Activated naive CD8-positive, alpha-beta T cell treated with anti-CD3 and anti-CD28 coated beads for 36 hours (primary cell): ENCODE measurements around the gene ABHD10. TPM values are rescaled to one million over a fixed set of nuclear protein-coding genes. Genes with fewer than 3 reads are reported as not detected.

Experiments
- DNase-seq: peaks from one replicate; pipeline ENCODE4 v3.0.0; 2021
- H3K27ac Mint-ChIP-seq: one replicate; pipeline ENCODE4 v1.8.0; 2022; ENCODE audit warnings: mild to moderate bottlenecking, moderate library complexity, mixed read lengths
- H3K27me3 Mint-ChIP-seq: one replicate; pipeline ENCODE4 v1.8.0; 2022; ENCODE audit warnings: mild to moderate bottlenecking, mixed read lengths
- H3K36me3 Mint-ChIP-seq: one replicate; pipeline ENCODE4 v1.8.0; 2021; ENCODE audit warnings: mild to moderate bottlenecking, mixed read lengths
- H3K4me1 Mint-ChIP-seq: one replicate; pipeline ENCODE4 v1.8.0; 2021; ENCODE audit warnings: mixed read lengths
- H3K4me3 Mint-ChIP-seq: one replicate; pipeline ENCODE4 v1.8.0; 2022; ENCODE audit warnings: mild to moderate bottlenecking, moderate library complexity, mixed read lengths
- H3K9me3 Mint-ChIP-seq: one replicate; pipeline ENCODE4 v1.8.0; 2022; ENCODE audit warnings: mixed read lengths
- total RNA-seq, 2 experiments: library from RNA; stranded (reverse); gene quantifications; one replicate each; pipeline ENCODE4 v1.2.3, GENCODE V29; 2021

ABHD10 gene
- total RNA-seq, 2 experiments from 2014 or later, result 56.2 to 57.8 TPM

- Mint-ChIP-seq H3K27ac (peak overlapping the region; percentile 88), H3K9me3 (no peaks in the 10 kb centered on the region), H3K4me3 (peak overlapping the region; percentile 27), H3K27me3 (no peaks in the 10 kb centered on the region), H3K4me1 (peaks cover 54% of the 10 kb centered on the region), H3K36me3 (peaks cover under 1% of the 10 kb centered on the region)
- peak; percentile 43 for DNase-seq
These were observed 23.5 kb downstream of the ABHD10 start for GRCh38 chr3:112002096-112002971.

- Mint-ChIP-seq H3K4me1 (peaks cover 54% of the 10 kb centered on the region), H3K27ac (peak overlapping the region; percentile 88), H3K27me3 (no peaks in the 10 kb centered on the region), H3K36me3 (no peaks in the 10 kb centered on the region), H3K9me3 (no peaks in the 10 kb centered on the region), H3K4me3 (no peak overlapping the region)
- DNase-seq, result no peak
These were observed 24.7 kb downstream of the ABHD10 start for GRCh38 chr3:112003321-112004080.

- no peaks in the 10 kb centered on the region for H3K9me3 Mint-ChIP-seq
- no peak for DNase-seq
- H3K27ac Mint-ChIP-seq, result peak overlapping the region; percentile 59
- peaks cover 50% of the 10 kb centered on the region for H3K4me1 Mint-ChIP-seq
- no peaks in the 10 kb centered on the region for H3K27me3 Mint-ChIP-seq
- no peaks in the 10 kb centered on the region for H3K36me3 Mint-ChIP-seq
- H3K4me3 Mint-ChIP-seq, result no peak overlapping the region
These were observed 25.4 kb downstream of the ABHD10 start for GRCh38 chr3:112004187-112004586.

- H3K27me3 Mint-ChIP-seq, result no peaks in the 10 kb centered on the region
- H3K36me3 Mint-ChIP-seq, result no peaks in the 10 kb centered on the region
- no peaks in the 10 kb centered on the region for H3K9me3 Mint-ChIP-seq
- no peak overlapping the region for H3K4me3 Mint-ChIP-seq
- no peak for DNase-seq
- H3K27ac Mint-ChIP-seq, result no peak overlapping the region
- peaks cover 47% of the 10 kb centered on the region for H3K4me1 Mint-ChIP-seq
These were observed 25.8 kb downstream of the ABHD10 start for GRCh38 chr3:112004669-112005068.

- Mint-ChIP-seq H3K4me3 (no peak overlapping the region), H3K27ac (no peak overlapping the region), H3K9me3 (no peaks in the 10 kb centered on the region), H3K27me3 (no peaks in the 10 kb centered on the region), H3K36me3 (no peaks in the 10 kb centered on the region), H3K4me1 (peaks cover 45% of the 10 kb centered on the region)
- DNase-seq, result no peak
These were observed 26.4 kb downstream of the ABHD10 start for GRCh38 chr3:112005091-112005672.

GRCh38 chr3:112007633-112008032 is 28.8 kb downstream of the ABHD10 start:
- Mint-ChIP-seq H3K4me1 (peaks cover 28% of the 10 kb centered on the region), H3K36me3 (no peaks in the 10 kb centered on the region), H3K27ac (no peak overlapping the region), H3K27me3 (no peaks in the 10 kb centered on the region), H3K4me3 (no peak overlapping the region), H3K9me3 (no peaks in the 10 kb centered on the region)
- DNase-seq, result no peak

GRCh38 chr3:112009670-112010069 is 30.8 kb downstream of the ABHD10 start:
- Mint-ChIP-seq H3K36me3 (no peaks in the 10 kb centered on the region), H3K9me3 (no peaks in the 10 kb centered on the region), H3K4me1 (peaks cover 20% of the 10 kb centered on the region), H3K4me3 (no peak overlapping the region), H3K27me3 (no peaks in the 10 kb centered on the region), H3K27ac (no peak overlapping the region)
- no peak for DNase-seq

GRCh38 chr3:112010636-112011035 is 31.8 kb downstream of the ABHD10 start:
- no peak for DNase-seq
- Mint-ChIP-seq H3K4me3 (no peak overlapping the region), H3K36me3 (no peaks in the 10 kb centered on the region), H3K4me1 (peaks cover 13% of the 10 kb centered on the region), H3K9me3 (no peaks in the 10 kb centered on the region), H3K27ac (no peak overlapping the region), H3K27me3 (no peaks in the 10 kb centered on the region)

- Mint-ChIP-seq H3K36me3 (no peaks in the 10 kb centered on the region), H3K4me1 (peaks cover 13% of the 10 kb centered on the region)
These were observed 32.6 kb downstream of the ABHD10 start for GRCh38 chr3:112011376-112011940.

GRCh38 chr3:112012205-112012992 is 33.6 kb downstream of the ABHD10 start:
- no peak overlapping the region for H3K4me3 Mint-ChIP-seq
- no peaks in the 10 kb centered on the region for H3K9me3 Mint-ChIP-seq
- peaks cover 16% of the 10 kb centered on the region for H3K4me1 Mint-ChIP-seq
- peak overlapping the region; percentile 0 for H3K27ac Mint-ChIP-seq
- H3K36me3 Mint-ChIP-seq, result no peaks in the 10 kb centered on the region
- H3K27me3 Mint-ChIP-seq, result no peaks in the 10 kb centered on the region
- DNase-seq, result no peak

More at GRCh38 chr3:112011376-112011940, 32.6 kb downstream of the ABHD10 start:
- no peak overlapping the region for H3K27ac Mint-ChIP-seq
- H3K27me3 Mint-ChIP-seq, result no peaks in the 10 kb centered on the region
- no peaks in the 10 kb centered on the region for H3K9me3 Mint-ChIP-seq
- no peak for DNase-seq
- H3K4me3 Mint-ChIP-seq, result no peak overlapping the region

GRCh38 chr3:112013058-112013783 is 34.4 kb downstream of the ABHD10 start:
- Mint-ChIP-seq H3K27ac (peak overlapping the region; percentile 0), H3K4me1 (peaks cover 16% of the 10 kb centered on the region), H3K36me3 (no peaks in the 10 kb centered on the region), H3K9me3 (no peaks in the 10 kb centered on the region), H3K27me3 (no peaks in the 10 kb centered on the region), H3K4me3 (no peak overlapping the region)
- peak; percentile 58 for DNase-seq

GRCh38 chr3:112013784-112014143 is 34.9 kb downstream of the ABHD10 start:
- no peaks in the 10 kb centered on the region for H3K36me3 Mint-ChIP-seq
- no peaks in the 10 kb centered on the region for H3K9me3 Mint-ChIP-seq
- DNase-seq, result no peak
- H3K27ac Mint-ChIP-seq, result no peak overlapping the region
- no peaks in the 10 kb centered on the region for H3K27me3 Mint-ChIP-seq
- no peak overlapping the region for H3K4me3 Mint-ChIP-seq
- peaks cover 16% of the 10 kb centered on the region for H3K4me1 Mint-ChIP-seq

GRCh38 chr3:112017091-112017490 is 38.3 kb downstream of the ABHD10 start:
- DNase-seq, result no peak
- Mint-ChIP-seq H3K4me1 (peaks cover 16% of the 10 kb centered on the region), H3K4me3 (no peak overlapping the region), H3K9me3 (peaks cover 1% of the 10 kb centered on the region), H3K27me3 (no peaks in the 10 kb centered on the region), H3K36me3 (no peaks in the 10 kb centered on the region), H3K27ac (no peak overlapping the region)

- Mint-ChIP-seq H3K4me1 (peaks cover 8% of the 10 kb centered on the region), H3K27ac (no peak overlapping the region), H3K4me3 (no peak overlapping the region), H3K36me3 (no peaks in the 10 kb centered on the region), H3K27me3 (no peaks in the 10 kb centered on the region), H3K9me3 (peaks cover 1% of the 10 kb centered on the region)
- no peak for DNase-seq
These were observed 39.9 kb downstream of the ABHD10 start for GRCh38 chr3:112018712-112019111.
